ENCODE data around the gene CPE.

The CPE gene

GRCh38 chr4:165524532-165525190, 145.9 kb downstream of the CPE start:
- H3K4me3 Mint-ChIP-seq: no peak overlapping the region
- DNase-seq (ENCODE audit: low spot score in 2 of 2) (no peak), ATAC-seq (ENCODE audit: low read depth) (no peak)
- H3K27me3 Mint-ChIP-seq: peaks cover 2% of the 10 kb centered on the region
- H3K4me1 Mint-ChIP-seq: no peaks in the 10 kb centered on the region
- no peak overlapping the region for H3K27ac Mint-ChIP-seq
- no peaks in the 10 kb centered on the region for H3K36me3 Mint-ChIP-seq
- H3K9me3 Mint-ChIP-seq: peaks cover 2% of the 10 kb centered on the region

DNA sequence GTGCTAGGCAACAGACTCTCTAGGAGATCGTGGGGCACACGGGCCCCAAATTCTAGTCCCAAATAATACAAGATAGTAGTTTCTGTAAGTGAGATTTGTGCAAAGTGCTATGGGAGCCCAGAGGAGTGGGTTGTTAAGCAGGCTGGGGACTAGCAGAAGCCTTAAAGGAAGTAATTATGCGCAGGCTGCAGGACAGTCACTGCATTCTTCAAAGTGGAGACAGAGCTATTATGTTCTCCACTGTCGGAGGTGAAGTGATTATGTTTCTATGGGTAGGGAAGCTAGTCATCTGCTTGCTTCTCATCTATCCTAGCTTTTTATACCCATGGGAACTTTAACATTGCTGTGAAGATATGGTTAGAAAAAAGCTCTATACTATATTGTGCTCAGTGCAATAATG, 154.2 kb downstream of the CPE start:
- H3K4me3 Mint-ChIP-seq: no peak overlapping the region
- ATAC-seq (ENCODE audit: low read depth) (no peak), DNase-seq (ENCODE audit: low spot score in 2 of 2) (no peak)
- peaks cover 6% of the 10 kb centered on the region for H3K27me3 Mint-ChIP-seq
- no peaks in the 10 kb centered on the region for H3K36me3 Mint-ChIP-seq
- H3K27ac Mint-ChIP-seq: no peak overlapping the region
- H3K4me1 Mint-ChIP-seq: no peaks in the 10 kb centered on the region
- H3K9me3 Mint-ChIP-seq: peaks cover 2% of the 10 kb centered on the region

GRCh38 chr4:165537028-165537648, 158.3 kb downstream of the CPE start:
- peak in 1 of 2 donors; percentile 12 for DNase-seq (ENCODE audit: low spot score in 2 of 2)
- H3K36me3 Mint-ChIP-seq: no peaks in the 10 kb centered on the region
- H3K4me1 Mint-ChIP-seq: no peaks in the 10 kb centered on the region
- no peak for ATAC-seq (ENCODE audit: low read depth)
- H3K9me3 Mint-ChIP-seq: no peaks in the 10 kb centered on the region
- peaks cover 6% of the 10 kb centered on the region for H3K27me3 Mint-ChIP-seq
- H3K27ac Mint-ChIP-seq: no peak overlapping the region
- no peak overlapping the region for H3K4me3 Mint-ChIP-seq

DNA sequence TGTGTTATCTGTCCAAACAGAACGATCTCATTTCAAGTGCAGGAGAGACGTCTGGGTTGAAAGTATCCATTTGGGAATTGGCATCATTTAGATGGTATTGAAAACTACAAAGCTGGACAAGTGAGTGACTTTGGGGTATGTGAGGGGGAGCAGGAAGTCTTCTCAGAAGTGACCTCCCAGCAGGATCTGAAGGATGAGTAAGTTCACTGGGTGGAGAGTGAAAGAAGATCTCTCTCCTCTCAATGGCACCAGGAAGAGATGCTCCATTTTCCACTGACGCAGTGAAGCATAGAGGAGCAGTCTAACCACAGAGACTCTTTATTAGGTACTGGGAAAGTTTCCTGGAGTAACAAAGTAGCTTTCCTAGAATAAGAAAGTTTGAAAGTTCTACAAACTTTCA, 161.0 kb downstream of the CPE start:
- Mint-ChIP-seq H3K4me1 (no peaks in the 10 kb centered on the region), H3K9me3 (no peaks in the 10 kb centered on the region), H3K27ac (no peak overlapping the region), H3K27me3 (peaks cover 3% of the 10 kb centered on the region), H3K36me3 (no peaks in the 10 kb centered on the region), H3K4me3 (no peak overlapping the region)
- no peak for ATAC-seq (ENCODE audit: low read depth)
- DNase-seq (ENCODE audit: low spot score in 2 of 2): no peak

GRCh38 chr4:165540206-165540830, 161.5 kb downstream of the CPE start:
- Mint-ChIP-seq H3K36me3 (no peaks in the 10 kb centered on the region), H3K27me3 (peaks cover 3% of the 10 kb centered on the region), H3K4me3 (no peak overlapping the region), H3K4me1 (no peaks in the 10 kb centered on the region), H3K9me3 (no peaks in the 10 kb centered on the region), H3K27ac (no peak overlapping the region)
- DNase-seq (ENCODE audit: low spot score in 2 of 2): no peak
- no peak for ATAC-seq (ENCODE audit: low read depth)

- no peak for ATAC-seq (ENCODE audit: low read depth)
Observed at GRCh38 chr4:165541851-165542459, 163.1 kb downstream of the CPE start.

GRCh38 chr4:165542476-165542875, 163.7 kb downstream of the CPE start:
- no peak for ATAC-seq (ENCODE audit: low read depth)
- no peak overlapping the region for H3K27ac Mint-ChIP-seq
- peaks cover 1% of the 10 kb centered on the region for H3K27me3 Mint-ChIP-seq
- no peak for DNase-seq (ENCODE audit: low spot score in 2 of 2)
- peaks cover 1% of the 10 kb centered on the region for H3K4me1 Mint-ChIP-seq
- no peaks in the 10 kb centered on the region for H3K36me3 Mint-ChIP-seq
- no peak overlapping the region for H3K4me3 Mint-ChIP-seq
- H3K9me3 Mint-ChIP-seq: no peaks in the 10 kb centered on the region

More at GRCh38 chr4:165541851-165542459, 163.1 kb downstream of the CPE start:
- Mint-ChIP-seq H3K9me3 (no peaks in the 10 kb centered on the region), H3K4me3 (no peak overlapping the region), H3K27me3 (peaks cover 1% of the 10 kb centered on the region), H3K36me3 (no peaks in the 10 kb centered on the region), H3K27ac (no peak overlapping the region), H3K4me1 (no peaks in the 10 kb centered on the region)
- DNase-seq (ENCODE audit: low spot score in 2 of 2): no peak

Measured in memory B cell (primary cell).